K562 (cell line): Measurements from ENCODE around the gene SNRNP48. TPM values are rescaled to one million over a fixed set of nuclear protein-coding genes. Genes with fewer than 3 reads are reported as not detected.
A peak's percentile ranks its signal among the peaks of the same experiment; 100 is the strongest.

Experiments
- ATF3 ChIP-seq, 2 experiments: fragments of 450-650 bp in 1 of 2; sonication (generic) in 1 of 2; formaldehyde crosslinking in 1 of 2; IDR thresholded peaks in 1 of 2; conservative IDR thresholded peaks in 1 of 2; 2 replicates each; pipeline versions ENCODE4 v1.6.1 to v1.8.1; 2016 to 2023; ENCODE audit warnings: mild to moderate bottlenecking in 2 of 2, moderate library complexity in 2 of 2, inconsistent platforms in 1 of 2, missing genetic modification reagents in 1 of 2
- CAMTA2 ChIP-seq: fragments of 250-450 bp; sonication (Bioruptor Pico); conservative IDR thresholded peaks from 2 replicates; pipeline ENCODE4 v1.5.1; 2022
- CBX2 ChIP-seq: fragments of 200-600 bp; sonication (generic); IDR thresholded peaks from one replicate; pipeline ENCODE4 v1.6.1; 2012; ENCODE audit warnings: mild to moderate bottlenecking, low read length, inconsistent platforms; ENCODE audit not compliant: insufficient read depth, poor library complexity, severe bottlenecking
- CEBPG ChIP-seq, 3 experiments: fragments of 200-800 bp in 1 of 3; sonication (Bioruptor generic) in 1 of 3; sonication (generic) in 1 of 3; formaldehyde crosslinking in 1 of 3; IDR thresholded peaks in 2 of 3; conservative IDR thresholded peaks in 1 of 3; 2 replicates each; pipeline versions ENCODE4 v1.6.1 to v1.8.0; 2016 to 2022; ENCODE audit warnings: missing compliant biosample characterization in 2 of 3, missing genetic modification characterization in 2 of 3, mild to moderate bottlenecking in 1 of 3, missing genetic modification reagents in 1 of 3
- ELK3 ChIP-seq: fragments of 450-650 bp; formaldehyde crosslinking; IDR thresholded peaks from 2 replicates; pipeline ENCODE4 v1.4.0; 2020; ENCODE audit warnings: mild to moderate bottlenecking
- IRF9 ChIP-seq: fragments of 450-650 bp; IDR thresholded peaks from 2 replicates; pipeline ENCODE4 v1.6.1; 2016; ENCODE audit warnings: missing biosample characterization, missing genetic modification characterization
- LEF1 ChIP-seq: fragments of 450-650 bp; IDR thresholded peaks from 2 replicates; pipeline ENCODE4 v1.6.1; 2016; ENCODE audit warnings: mild to moderate bottlenecking
- POLR3A ChIP-seq: IDR thresholded peaks from 2 replicates; pipeline ENCODE4 v1.6.1; 2011; ENCODE audit warnings: borderline replicate concordance, mild to moderate bottlenecking, moderate library complexity; ENCODE audit not compliant: insufficient read length, insufficient read depth; ENCODE audit errors: extremely low read depth
- PTRF ChIP-seq: fragments of 450-650 bp; IDR thresholded peaks from 2 replicates; pipeline ENCODE4 v1.6.1; 2016; ENCODE audit warnings: mild to moderate bottlenecking, missing genetic modification characterization, missing compliant biosample characterization
- SIN3A ChIP-seq, 2 experiments: fragments of 150-350 bp in 1 of 2; IDR thresholded peaks; 2 replicates each; pipeline ENCODE4 v1.6.1; 2011 to 2016; ENCODE audit warnings: borderline replicate concordance in 2 of 2, low read depth in 2 of 2, low read length in 2 of 2, mild to moderate bottlenecking in 2 of 2, moderate library complexity in 2 of 2; ENCODE audit not compliant: control insufficient read depth in 1 of 2
- SP1 ChIP-seq: sonication (generic); formaldehyde crosslinking; IDR thresholded peaks from 2 replicates; pipeline ENCODE4 v1.8.1; 2022; ENCODE audit warnings: mild to moderate bottlenecking, missing genetic modification reagents
- TSC22D4 ChIP-seq: fragments of 450-650 bp; IDR thresholded peaks from 2 replicates; pipeline ENCODE4 v1.6.1; 2016; ENCODE audit warnings: missing genetic modification characterization, missing biosample characterization, control low read depth
- ZKSCAN8 ChIP-seq: fragments of 200-800 bp; sonication (Bioruptor generic); IDR thresholded peaks from 2 replicates; pipeline ENCODE4 v1.6.1; 2016; ENCODE audit warnings: missing genetic modification characterization, missing compliant biosample characterization
- ZNF609 ChIP-seq: sonication (generic); formaldehyde crosslinking; IDR thresholded peaks from 2 replicates; pipeline ENCODE4 v1.8.1; 2023; ENCODE audit warnings: missing genetic modification reagents, mild to moderate bottlenecking, borderline replicate concordance
- ZSCAN29 ChIP-seq: fragments of 450-650 bp; IDR thresholded peaks from 2 replicates; pipeline ENCODE4 v1.6.1; 2017
- polyA plus RNA-seq, 8 experiments: library from polyadenylated mRNA; depleted of rRNA in 4 of 8; stranded (reverse) in 5 of 8; unstranded in 3 of 8; fragments of >200 nt; fragmentation: Nextera tagmentation in 2 of 8; fragmentation: Illumina TruSeq in 1 of 8; extraction: Ambion mirVana in 2 of 8; extraction: Trizol in 1 of 8; gene quantifications; 2 replicates each; pipeline versions ENCODE4 v1.2.1 to v1.2.3, GENCODE V29; 2011 to 2014; ENCODE audit warnings: inconsistent platforms in 1 of 8, missing spikeins in 1 of 8
- total RNA-seq, 7 experiments: library from RNA; depleted of rRNA in 6 of 7; stranded (reverse); fragments of >200 nt in 6 of 7; fragmentation: Illumina TruSeq in 2 of 7; extraction: Trizol in 2 of 7; gene quantifications; 2 replicates each; pipeline versions ENCODE4 v1.2.1 to v1.2.3, GENCODE V29; 2011 to 2021; ENCODE audit warnings: low replicate concordance in 1 of 7
- TF ChIP-seq, protein P1 (sequence below), 3 experiments: fragments of 200-800 bp in 1 of 3; sonication (Bioruptor generic) in 1 of 3; sonication (generic) in 1 of 3; formaldehyde crosslinking in 1 of 3; IDR thresholded peaks; 2 replicates each; pipeline versions ENCODE4 v1.6.1 to v1.8.0; 2016 to 2022; ENCODE audit warnings: mild to moderate bottlenecking in 2 of 3, missing compliant biosample characterization in 2 of 3, missing genetic modification characterization in 2 of 3, missing genetic modification reagents in 1 of 3

SNRNP48 gene
- total and polyA plus RNA-seq, 9 of the 15 experiments (the other 6 are each of a cell fraction or from before 2014, with no cell fraction given): 6.2 to 32.9 (median 18.6) TPM

- peak; percentile 32; the same call in 1 of the 2 replicates for TF ChIP-seq ATF3 (IDR thresholded peaks at IDR 0.05)
- no peak for TF ChIP-seq ATF3 (CRISPR knock-in tag; conservative IDR thresholded peaks at IDR 0.05)
- no peak for TF ChIP-seq ZSCAN29
- no peak for TF ChIP-seq TSC22D4
- TF ChIP-seq ZKSCAN8 (CRISPR knock-in tag): no peak
- TF ChIP-seq POLR3A: no peak
- no peak for TF ChIP-seq SP1 (CRISPR knock-in tag)
- no peak for TF ChIP-seq ZNF609 (CRISPR knock-in tag)
- no peak for TF ChIP-seq SIN3A (IDR thresholded peaks at IDR 0.05; ENCODE audit: borderline replicate concordance in 2 of 2, control insufficient read depth in 1 of 2, low read depth in 2 of 2, low read length in 2 of 2)
- no peak for TF ChIP-seq ELK3 (CRISPR knock-in tag)
- TF ChIP-seq LEF1: no peak
- TF ChIP-seq IRF9 (tag): peak; percentile 86
- no peak for TF ChIP-seq CAMTA2 (CRISPR knock-in tag)
- no peak for TF ChIP-seq PTRF (tag)
- TF ChIP-seq, protein P1, sequence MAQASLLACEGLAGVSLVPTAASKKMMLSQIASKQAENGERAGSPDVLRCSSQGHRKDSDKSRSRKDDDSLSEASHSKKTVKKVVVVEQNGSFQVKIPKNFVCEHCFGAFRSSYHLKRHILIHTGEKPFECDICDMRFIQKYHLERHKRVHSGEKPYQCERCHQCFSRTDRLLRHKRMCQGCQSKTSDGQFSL (CRISPR knock-in tag; IDR thresholded peaks at IDR 0.05): no peak
- TF ChIP-seq, protein P1 (tag; IDR thresholded peaks at IDR 0.05): no peak
- TF ChIP-seq CBX2: no peak
- TF ChIP-seq CEBPG (CRISPR knock-in tag; IDR thresholded peaks at IDR 0.05): peak; percentile 51; the same call in 1 of the 2 replicates
- peak; percentile 90 to 100 for TF ChIP-seq CEBPG (tag; conservative IDR thresholded peaks at IDR 0.05 in 1 of 2, IDR thresholded peaks at IDR 0.05 in 1 of 2)
- TF ChIP-seq, all 486 proteins: peak for 4
Observed at GRCh38 chr6:7661364-7661763, 71.4 kb downstream of the SNRNP48 start (continued).
